ENCODE results near the gene ATP5ME. TPM values are rescaled to one million over a fixed set of nuclear protein-coding genes. Genes with fewer than 3 reads are reported as not detected.
"Not testable (repeated sequence)": the region's sequence is repeated elsewhere in the genome, so short reads cannot be mapped to it uniquely, and the experiment has no call there.

ATP5ME gene
- total RNA-seq, 1 donor from 2014 or later = 148 TPM

- DNase-seq (ENCODE audit: extremely low read depth, low read depth, low spot score) = no peak
Observed at GRCh38 chr4:705278-706082, 31.4 kb upstream of the ATP5ME start, which contains the start of gene PCGF3. Gene PCGF3 (plus strand): TSS chr4:705832. CDS start chr4:733681, 27,849 bp downstream.

- DNase-seq (ENCODE audit: extremely low read depth, low read depth, low spot score) = no peak
Observed at GRCh38 chr4:704971-705277, 30.8 kb upstream of the ATP5ME start.

GRCh38 chr4:704198-704891, 30.3 kb upstream of the ATP5ME start:
- DNase-seq (ENCODE audit: extremely low read depth, low read depth, low spot score) = no peak

DNA sequence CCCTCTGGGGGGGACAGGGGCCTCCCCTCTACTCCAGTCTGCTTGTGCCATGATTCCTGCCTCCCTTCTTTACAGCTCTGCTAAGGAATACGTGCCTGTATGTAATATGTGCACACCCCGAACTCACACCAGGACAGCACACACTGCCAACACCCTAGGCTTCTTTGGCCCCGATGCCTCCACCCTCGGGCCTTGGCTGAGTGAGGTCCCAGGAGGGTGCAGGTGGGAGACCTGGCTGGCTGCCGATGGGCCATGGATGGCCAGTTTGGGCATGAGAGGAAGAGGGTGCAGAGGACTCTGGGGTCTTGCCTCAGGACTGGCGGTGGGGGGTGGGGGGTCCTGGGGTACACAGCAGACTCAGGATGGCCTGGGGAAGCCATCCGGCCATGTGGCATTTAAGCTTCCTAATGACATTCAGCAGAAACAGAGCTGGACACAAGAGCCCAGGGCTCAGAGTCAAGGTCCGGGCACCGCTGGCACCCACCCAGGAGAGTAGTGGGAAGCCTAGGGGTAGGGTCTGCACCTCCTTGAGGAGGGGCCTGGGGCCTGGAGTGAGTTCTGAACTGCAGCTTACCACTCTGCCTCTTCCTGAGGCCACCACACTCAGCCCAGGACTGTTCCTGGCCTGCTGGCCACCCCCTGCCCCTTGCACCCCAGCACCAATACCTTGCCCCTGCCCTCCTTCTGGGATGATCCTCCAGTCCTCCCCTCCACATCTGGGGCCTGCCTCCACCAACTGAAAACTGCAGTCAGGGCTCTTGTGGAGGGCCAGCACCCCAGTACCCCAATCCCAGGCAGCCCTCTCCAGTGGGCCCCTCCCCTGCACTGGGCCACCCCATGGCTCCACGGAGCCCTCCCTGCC, 29.5 kb upstream of the ATP5ME start:
- DNase-seq (ENCODE audit: extremely low read depth, low read depth, low spot score) = no peak

DNA sequence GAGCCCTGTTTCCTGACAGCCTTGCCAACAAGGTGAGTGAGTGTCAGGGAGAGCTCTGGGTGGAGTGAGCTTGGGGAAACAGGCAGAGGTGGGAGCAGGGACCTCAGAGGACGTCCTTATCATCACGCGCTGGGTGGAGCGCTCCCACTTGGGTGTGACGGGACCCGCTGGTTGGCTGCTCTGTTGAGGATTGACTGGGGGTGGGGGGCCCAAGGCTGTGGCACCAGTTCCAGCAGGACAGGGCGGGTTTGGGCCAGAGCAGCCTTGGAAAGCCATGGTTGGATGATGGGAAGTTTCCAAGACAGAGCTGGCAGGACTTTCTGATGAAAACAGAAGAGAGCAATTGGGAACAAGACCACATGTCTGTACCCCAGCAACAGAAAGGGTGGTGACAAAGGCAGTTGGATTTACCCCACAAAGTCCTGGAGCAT, 28.6 kb upstream of the ATP5ME start:
- DNase-seq (ENCODE audit: extremely low read depth, low read depth, low spot score) = no peak

DNA sequence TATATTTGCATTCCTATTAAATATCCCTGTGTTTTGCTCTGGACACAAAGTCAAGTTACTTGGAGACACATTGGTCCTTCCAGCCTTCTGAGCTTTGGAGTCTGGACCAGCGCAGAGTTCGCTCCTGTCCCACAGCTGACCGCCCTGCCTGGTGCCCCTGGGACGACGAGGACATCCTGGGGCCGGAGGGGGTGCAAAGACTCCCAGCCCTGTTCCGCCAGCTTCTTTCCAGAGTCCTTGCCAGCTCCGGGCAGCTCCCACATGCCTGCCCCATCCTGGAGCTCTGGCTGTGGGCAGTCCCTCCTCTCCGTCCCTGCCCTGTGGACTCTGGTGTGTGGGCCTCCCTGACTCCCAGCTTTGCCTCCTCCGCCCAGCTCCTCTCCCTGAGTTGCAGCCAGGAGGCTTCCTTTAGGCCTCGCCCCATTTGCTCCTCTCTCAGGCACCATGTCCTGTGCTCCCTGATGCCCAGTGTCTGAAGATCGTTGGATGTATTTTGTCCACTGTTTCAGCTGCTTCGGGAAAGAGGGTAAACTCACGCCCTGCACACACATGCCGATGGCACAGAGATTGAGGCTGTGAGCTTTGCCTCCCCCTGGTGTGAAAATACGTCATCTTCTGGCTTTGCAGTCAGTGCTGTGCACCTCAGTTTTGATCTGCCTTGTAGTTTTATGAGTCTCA, 26.6 kb upstream of the ATP5ME start:
- DNase-seq (ENCODE audit: extremely low read depth, low read depth, low spot score) = no peak

DNA sequence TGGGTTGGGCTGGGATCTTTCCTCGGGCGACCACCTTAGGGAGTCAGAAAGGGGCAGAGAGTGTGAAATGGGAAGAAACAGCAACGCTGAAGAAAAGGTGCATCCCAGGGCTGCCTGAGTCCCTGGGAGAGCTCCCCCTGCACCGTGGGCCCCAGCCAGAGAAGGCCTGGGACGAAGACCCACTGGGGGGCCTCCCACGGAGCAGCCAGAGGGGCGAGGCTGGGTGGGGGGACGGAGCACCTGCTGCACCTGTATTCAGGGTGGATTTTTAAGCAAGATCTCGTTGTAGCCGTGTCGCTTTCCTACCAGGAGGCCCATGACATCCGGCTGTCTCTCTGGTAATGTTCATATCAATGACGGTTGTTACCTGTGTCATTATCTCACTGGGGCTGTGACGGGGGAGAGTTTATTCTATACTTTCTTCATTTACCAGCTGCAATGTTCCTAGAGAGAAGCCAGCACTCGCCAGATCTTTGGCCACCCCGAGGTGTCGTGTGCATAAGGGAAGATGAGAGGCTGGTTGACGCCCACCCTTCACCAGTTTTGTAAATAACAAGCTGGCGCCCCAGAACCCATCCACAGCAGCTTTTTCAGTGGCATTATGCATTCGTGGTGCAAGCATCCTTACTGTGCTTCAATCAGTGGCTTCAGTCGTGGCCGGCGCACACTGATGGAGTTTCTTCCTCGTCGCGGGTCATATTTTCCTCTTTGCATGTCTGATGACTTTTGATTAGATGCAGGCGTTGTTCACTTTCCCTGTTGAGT, 25.9 kb upstream of the ATP5ME start:
- DNase-seq (ENCODE audit: extremely low read depth, low read depth, low spot score) = no peak

DNA sequence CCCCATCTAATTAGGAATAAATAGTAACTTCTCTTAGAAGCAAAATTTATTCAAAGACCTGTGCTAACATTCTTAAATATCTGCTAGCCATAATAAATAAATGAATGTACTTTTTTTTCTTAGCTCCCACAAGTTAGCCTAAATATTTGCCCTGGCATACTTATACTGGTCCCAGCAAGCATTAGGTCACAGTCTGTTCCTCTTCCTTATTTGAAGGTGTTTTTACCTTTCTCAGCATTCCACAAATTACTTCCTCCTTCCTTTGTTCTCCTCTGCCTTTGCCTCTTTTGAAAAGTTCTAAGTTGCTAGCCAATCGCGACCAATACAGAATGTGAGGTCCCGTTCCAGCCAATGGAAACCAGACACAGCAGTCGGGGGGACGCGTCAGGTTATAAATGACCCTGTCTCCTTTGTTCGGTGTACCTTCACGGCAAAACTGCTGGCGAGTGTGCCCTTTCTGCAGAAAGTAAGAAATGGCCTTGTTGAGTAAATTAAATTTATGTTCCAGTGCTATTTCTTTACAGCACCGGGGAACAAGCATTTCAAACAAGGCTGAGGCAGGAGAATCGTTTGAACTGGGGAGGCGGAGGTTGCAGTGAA, 20.4 kb upstream of the ATP5ME start:
- not testable (repeated sequence) for DNase-seq (ENCODE audit: extremely low read depth, low read depth, low spot score)

DNA sequence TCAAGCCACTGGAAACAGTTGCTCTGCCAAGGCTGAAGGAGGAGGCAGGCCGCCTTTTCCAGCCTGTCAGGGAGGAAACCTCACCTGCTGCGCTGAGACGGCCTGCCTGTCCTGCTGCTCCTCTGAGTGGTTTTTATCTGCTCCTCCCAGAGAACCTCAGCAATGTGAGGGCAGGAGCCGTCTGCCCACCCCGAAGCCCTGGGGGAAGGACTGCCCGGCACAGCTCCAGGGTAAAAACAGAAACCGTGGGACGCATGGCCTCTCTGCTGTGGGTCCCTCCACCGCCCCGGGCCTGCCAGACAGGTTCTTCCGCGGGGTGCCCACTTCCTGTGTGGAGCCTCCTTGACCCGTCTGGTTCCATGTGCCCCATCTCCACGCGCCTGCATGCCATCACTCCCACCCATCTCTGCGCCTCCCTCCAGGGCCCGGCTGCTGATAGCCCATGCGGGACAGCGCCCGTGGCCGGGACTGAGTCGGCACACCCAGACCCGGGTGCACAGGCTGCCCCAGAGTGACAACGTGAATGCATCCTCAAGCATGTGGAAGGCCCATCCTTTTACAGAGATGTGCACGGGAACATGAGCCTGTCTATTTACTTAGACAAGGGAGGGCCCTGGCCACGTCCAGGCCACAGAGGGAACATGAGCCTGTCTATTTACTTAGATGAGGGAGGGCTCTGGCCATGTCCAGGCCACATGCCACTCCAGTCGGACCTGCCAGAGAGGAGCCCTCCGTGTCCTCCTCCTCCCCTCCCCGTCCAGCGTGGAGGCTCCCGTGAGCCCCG, 18.9 kb upstream of the ATP5ME start:
- no peak for DNase-seq (ENCODE audit: extremely low read depth, low read depth, low spot score)

GRCh38 chr4:689723-690122, 15.6 kb upstream of the ATP5ME start:
- no peak for DNase-seq (ENCODE audit: extremely low read depth, low read depth, low spot score)

GRCh38 chr4:688854-689681, 15.0 kb upstream of the ATP5ME start, which contains the start of gene SLC49A3:
Gene SLC49A3 (minus strand): TSS chr4:689151. CDS start chr4:689127, 24 bp downstream.
- DNase-seq (ENCODE audit: extremely low read depth, low read depth, low spot score) = no peak

GRCh38 chr4:687971-688853, 14.1 kb upstream of the ATP5ME start:
- no peak for DNase-seq (ENCODE audit: extremely low read depth, low read depth, low spot score)

DNA sequence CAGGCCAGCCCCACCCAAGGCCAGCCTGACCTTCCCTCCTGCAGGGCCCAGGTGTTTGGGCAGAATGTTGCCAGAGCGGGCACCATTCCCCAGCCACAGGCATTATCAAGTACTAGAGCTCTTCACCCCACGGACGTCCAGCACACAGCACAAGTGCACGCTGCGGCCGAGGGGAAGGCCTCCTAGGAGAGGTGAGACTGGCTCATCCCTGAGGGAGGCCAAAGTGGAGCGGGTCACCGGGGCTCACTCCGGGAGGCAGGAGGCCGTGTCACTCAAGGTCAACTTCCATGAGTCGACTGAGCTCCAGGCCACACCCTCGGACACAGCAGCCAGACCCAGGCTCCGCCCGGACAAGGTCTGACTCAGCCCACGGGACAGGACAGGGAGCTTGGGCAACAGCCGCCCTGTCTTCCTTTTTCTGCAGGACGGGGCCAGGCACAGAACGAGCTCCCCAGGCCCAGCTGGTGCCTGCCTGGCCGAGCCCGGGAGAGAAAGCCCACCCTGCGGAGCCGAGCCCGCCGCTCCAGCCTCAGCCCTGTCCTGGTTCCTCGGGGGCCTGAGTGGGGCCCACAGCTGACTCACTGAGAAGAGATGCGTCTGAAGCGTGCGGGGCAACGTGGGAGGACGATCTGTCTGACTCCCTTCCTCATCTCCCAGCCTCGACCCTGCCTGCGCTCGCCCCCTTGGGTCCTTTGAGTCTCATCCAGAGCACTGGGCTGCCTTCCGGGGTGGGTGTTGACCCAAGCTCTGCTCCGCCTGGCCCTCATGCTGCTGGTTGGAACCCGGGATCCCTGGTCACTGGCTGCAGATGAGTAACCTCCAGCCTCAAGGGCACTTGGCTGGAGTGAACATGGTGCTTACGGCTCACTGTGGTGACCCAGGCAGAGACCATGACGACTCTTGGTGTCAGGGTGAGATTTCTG, 13.2 kb upstream of the ATP5ME start:
- DNase-seq (ENCODE audit: extremely low read depth, low read depth, low spot score) = no peak

GRCh38 chr4:686413-687040, 12.5 kb upstream of the ATP5ME start:
- DNase-seq (ENCODE audit: extremely low read depth, low read depth, low spot score) = no peak

DNA sequence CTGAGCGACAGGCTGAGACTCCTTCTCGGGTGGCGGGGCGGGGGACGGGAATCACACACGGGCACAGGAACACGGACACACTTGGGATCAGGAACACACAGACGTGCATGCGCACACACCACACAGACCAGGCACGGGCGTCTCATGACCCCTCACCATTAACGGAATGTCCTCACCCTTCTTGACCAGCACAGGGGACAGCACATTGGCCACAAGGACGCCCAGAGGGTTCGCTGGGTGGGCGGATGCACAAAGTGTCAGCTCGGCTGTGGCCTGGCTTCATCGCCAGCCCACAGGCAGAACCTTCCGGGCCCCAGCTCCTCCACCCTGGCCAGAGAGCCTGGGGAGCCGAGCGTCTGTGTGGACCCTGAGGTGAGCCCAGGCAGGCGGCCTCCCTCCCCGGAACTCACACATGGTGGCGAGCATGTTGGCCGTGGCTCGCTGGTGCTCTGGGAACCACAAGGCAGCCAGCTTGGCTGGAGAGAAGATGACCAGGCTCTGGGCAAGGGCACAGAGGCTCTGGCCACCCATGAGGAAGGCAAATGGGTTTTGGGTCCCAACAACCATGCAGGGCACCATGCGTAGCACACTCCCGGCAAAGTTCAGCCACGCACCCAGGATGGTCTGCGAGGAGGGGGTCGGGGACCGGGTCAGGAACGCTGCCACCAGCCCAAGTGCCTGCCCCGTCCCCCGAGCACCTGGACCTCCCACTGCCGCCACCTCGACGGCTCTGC, 11.8 kb upstream of the ATP5ME start:
- DNase-seq (ENCODE audit: extremely low read depth, low read depth, low spot score) = no peak
